HG03354 (cell line): ENCODE results near the gene PNLDC1.

Experiments
- ATAC-seq: cut with Tn5 transposase; IDR thresholded peaks from one replicate; pipeline ENCODE4 v1.9.1; 2021; ENCODE audit warnings: mild to moderate bottlenecking; ENCODE audit not compliant: unreplicated experiment, poor library complexity, severe bottlenecking

Gene PNLDC1, protein sequence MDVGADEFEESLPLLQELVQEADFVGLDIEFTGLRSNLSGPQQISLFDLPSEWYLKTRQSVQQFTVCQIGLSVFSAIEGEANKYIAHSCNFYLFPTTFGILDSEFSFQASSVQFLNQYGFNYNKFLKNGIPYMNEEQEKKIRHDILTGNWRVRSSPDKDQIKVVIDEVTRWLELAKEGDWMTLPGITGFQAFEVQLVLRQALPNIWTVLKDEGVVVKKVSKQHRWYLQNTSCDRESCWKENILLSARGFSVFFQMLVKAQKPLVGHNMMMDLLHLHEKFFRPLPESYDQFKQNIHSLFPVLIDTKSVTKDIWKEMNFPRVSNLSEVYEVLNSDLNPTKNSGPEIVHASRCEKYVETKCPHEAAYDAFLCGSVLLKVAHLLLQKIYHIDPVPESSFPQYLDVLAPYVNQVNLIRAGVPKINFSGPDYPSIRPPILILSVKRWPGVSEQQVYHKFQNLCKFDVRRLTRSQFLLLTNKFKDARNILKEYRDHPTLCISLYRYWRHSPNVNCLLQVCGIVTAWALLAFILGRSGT

DNA sequence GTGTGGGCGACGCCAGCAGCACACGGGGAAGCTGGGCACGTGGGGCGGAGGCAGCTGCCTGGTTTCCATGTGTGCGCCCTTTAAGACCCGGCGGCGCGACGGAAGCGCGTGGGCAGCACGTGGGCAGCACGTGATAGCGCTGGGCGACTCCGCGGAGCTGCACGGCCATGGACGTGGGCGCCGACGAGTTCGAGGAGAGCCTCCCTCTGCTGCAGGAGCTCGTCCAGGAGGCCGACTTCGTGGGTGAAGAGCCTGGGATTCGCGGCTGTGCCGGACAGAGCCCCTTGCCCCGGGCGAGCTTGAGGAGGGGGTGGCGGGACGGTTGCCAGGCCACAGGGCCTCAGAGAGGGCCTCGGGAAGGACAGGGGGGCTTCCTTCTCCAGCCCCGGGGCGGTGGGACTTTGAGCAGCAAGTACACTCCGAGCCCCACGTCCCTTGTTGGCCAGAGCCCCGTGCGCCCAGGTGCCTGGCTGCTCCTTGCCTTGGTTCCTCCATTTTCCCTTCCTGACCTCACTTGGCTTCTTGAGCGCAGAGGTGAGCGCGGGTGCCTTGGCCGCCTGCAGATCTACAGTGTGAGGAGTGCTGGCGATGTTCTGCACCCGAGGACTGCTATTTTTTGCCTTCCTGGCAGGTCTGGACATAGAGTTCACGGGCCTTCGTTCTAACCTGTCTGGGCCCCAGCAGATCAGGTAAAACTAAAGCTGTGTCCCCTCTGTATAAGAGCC is at the start of gene PNLDC1:
Gene PNLDC1, plus strand, starts transcription at position 136 of the 725 bp plus-strand sequence. Its CDS starts 32 bp downstream, at position 168.
- ATAC-seq: no peak

DNA sequence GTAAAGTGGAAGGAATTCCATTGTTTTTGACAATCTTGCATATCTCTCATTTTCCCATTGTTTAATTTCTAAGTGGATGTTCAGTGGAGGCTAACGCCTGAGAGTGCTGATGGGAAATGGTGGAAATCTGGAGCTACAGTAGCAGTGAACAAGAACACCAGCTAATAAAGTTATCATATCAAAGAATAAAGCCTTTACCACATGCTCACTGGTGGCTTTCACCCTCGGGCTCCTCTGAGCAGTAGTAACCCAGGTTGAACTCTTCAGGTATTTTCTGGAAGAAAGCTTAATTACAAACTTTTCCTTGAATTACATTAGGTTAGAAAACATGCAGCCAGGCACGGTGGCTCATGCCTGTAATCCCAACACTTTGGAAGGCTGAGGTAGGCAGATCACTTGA is 48.6 kb upstream of the PNLDC1 start:
- no peak for ATAC-seq

DNA sequence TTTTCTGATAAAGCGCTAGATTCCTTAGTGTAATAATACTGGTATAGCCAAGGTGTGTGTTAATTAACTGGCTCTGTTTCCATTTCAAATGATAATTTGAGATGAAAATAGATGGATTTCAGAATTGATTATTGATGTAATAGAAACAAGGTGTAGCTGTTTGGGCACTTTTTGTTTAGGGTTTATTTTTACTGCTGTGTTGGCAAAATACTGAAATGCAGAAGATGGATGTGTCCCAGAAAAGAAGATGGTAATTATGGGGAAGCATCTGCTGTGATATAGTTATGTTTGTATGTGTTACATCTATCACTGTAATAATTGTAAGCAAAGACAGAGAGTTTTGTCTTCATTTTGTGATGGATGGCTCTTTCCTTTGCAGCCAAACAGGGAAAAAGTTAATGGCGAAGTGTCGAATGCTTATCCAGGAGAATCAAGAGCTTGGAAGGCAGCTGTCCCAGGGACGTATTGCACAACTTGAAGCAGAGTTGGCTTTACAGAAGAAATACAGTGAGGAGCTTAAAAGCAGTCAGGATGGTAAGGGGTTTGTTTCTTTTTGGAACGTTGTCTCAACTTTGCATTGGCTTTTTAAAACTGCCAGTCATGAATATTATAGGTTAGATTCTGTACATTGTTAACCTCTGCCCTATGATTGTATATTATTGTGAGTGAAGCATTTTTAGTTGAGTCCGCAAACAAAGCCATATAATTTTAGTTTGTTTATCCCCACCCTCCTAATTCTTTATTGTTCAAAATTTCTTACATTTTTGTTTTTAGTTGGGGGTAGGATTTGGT is 46.8 kb upstream of the PNLDC1 start:
- no peak for ATAC-seq

DNA sequence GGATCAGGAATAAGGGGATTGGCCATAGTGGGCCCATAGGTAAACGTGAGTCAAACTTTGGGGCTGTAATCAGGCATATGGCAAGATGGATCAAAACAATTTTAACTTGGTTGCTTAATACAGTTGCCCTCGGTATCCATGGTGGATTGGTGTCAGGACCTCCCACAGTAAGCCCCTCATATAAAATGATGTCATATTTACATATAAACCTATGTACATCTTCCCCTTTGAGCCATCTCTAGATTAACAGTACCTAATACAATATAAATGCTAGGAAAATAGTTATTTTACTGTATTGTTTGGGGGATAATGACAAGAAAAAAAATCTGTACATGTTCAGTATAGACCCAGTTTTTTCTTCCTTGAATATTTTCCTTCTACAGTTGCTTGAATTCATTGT is 45.7 kb upstream of the PNLDC1 start:
- ATAC-seq: no peak

DNA sequence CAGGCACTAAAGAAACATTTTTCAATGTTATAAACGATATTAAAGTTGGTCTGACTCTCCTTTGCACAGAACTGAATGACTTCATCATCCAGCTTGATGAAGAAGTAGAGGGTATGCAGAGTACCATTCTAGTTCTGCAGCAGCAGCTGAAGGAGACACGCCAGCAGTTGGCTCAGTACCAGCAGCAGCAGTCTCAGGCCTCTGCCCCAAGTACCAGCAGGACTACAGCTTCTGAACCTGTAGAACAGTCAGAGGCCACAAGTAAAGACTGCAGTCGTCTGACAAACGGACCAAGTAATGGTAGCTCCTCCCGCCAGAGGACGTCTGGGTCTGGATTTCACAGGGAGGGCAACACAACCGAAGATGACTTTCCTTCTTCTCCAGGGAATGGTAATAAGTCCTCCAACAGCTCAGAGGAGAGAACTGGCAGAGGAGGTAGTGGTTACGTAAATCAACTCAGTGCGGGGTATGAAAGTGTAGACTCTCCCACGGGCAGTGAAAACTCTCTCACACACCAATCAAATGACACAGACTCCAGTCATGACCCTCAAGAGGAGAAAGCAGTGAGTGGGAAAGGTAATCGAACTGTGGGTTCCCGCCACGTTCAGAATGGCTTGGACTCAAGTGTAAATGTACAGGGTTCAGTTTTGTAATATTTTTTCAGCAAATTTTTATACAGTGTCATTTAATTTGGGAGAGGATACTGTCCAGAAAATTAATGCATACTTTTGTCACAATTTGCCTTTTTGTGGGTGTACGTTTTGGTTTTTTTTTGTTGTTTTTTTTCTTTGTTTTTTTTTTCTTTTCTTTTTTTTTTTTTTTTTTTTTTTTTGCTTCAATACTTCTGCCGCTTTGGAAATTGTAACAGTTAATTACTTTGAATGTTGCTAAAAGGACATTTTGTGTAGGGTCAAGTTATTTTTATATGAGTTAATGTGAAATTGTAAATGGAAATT is 44.8 kb upstream of the PNLDC1 start:
- ATAC-seq: no peak

DNA sequence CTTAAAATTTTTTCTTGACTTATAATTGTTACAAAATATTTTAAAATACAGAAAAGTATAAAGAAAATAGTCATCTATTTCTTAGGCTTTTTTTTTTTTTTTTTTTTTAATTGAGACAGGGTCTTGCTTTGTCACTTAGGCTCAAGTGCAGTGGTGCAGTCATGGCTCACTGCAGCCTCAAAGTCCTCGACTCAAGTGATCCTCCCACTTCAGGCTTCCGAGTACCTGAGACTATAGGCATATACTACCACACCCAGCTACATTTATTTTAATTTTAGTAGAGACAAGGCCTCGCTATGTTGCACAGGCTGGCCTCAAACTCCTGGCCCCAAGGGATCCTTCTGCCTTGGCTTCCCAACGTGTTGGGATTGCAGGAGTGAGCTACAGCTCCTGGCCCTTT is 43.6 kb upstream of the PNLDC1 start:
- ATAC-seq: no peak

DNA sequence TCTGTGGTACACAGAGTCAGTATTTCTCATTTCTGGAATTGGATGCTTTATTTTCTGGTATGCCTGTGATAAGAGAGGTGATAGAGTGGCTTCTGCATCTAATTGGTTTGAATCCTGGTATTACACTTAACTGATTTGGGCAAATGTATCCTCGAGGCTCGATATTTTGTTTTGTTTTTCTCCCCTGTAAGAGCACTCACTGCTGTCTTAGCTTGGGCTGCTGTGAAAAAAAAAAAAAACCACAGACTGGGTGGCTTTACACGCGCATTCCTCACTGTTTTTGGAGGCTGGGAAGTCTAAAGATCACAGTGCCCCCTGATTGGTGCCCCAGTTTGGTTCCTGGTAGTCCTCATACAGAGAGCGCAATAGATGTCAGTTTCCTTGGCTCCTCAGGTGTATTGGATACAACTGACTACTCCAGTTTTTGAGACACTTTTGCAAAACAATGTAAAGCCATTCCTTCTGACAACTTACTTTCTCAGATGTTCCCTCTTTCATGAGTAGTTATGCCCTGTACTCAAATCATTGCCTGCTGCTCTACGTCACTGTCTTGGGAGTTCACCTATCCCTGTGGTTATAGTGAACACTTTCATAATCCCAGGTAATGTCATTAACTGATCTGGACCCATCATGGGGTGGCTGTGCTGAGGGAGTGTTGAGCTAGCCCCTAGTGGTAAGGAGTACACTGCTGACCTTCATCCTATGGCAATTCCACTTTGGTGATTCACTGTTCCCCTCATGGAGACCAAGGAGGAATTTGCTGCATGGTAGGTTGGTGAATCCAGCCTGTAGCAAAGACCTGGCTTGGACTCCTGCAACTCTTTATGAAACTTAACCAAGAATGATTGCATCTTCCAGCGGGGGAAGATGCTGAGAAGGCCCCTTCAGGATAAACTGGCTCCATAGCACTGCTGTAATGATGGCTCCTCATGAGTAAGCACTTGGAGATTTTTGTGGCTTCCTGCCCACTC is 41.8 kb upstream of the PNLDC1 start:
- ATAC-seq: no peak

DNA sequence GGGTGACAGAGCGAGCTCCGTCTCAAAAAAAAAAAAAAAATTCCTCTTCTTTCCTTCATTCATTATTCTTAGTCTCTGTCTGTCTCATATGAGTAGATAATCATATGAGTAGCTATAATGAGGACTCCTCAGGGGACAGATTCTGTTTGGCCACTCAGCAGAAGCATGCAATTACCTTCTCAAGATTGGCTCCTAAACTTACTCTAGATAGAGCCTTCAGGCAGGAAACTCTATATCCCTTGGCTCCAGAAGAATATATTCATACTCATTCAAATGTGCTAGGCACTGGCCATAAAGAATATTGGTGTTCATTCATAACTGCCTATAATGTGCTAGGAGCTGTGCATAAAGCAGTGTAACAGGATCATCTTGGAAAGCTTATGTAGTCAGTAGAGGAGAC is 40.4 kb upstream of the PNLDC1 start:
- no peak for ATAC-seq

DNA sequence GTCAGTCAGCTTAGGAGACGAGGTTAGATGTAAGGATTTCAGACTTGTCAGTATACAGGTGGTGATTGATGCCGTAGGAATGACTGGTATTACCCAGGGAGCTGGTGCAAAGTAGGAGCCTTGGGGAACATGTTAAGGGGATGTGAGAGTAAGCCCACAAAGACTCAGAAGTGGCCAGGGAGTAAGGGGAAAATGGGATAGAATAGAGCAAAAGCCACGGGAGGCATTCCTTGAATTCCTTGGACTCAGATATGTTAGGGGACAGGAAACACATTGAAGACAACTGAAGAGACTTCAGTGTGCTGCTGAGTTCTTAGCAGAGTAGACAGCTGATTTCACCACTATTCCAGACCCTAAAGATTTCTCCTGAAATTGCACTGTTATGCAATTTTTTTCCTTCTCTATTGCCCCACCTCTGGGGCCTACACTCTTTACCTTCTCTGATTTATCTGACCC is 39.4 kb upstream of the PNLDC1 start:
- ATAC-seq: no peak

DNA sequence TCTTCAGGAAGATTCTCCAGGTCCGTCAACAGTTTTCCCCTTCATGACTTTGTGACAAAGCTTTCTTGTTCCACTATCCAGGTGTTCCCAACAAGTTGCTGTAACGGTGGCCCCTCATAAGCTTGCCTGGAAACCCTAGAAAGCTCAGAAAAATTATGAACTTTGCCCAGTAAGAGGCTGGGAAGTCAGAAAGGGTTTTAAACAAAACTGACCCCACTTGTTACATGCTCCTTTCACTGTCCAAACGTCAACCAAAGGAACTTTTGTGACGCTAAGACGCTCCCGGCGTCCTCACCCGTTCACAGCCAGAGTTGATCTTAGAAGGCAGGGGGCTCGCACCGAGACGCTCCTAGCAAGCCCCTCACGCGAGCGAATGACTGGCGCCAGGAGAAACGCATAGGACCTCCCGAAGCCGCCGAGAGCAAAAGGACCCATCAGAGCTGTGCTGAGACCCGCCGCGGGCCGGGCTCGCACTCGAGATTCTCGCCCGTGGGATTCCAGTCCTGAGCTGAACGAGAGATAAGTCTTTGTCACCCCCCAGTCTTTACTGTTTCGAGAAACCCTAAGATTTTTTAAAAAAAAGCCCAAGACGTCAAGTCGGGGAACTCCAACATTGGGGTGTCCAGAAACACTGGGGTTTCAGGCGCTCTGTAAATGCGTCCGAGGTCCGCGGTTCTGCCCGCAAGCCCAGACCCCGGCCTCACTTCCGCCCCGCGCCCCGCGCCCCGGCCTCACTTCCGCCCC is 38.8 kb upstream of the PNLDC1 start:
- no peak for ATAC-seq

DNA sequence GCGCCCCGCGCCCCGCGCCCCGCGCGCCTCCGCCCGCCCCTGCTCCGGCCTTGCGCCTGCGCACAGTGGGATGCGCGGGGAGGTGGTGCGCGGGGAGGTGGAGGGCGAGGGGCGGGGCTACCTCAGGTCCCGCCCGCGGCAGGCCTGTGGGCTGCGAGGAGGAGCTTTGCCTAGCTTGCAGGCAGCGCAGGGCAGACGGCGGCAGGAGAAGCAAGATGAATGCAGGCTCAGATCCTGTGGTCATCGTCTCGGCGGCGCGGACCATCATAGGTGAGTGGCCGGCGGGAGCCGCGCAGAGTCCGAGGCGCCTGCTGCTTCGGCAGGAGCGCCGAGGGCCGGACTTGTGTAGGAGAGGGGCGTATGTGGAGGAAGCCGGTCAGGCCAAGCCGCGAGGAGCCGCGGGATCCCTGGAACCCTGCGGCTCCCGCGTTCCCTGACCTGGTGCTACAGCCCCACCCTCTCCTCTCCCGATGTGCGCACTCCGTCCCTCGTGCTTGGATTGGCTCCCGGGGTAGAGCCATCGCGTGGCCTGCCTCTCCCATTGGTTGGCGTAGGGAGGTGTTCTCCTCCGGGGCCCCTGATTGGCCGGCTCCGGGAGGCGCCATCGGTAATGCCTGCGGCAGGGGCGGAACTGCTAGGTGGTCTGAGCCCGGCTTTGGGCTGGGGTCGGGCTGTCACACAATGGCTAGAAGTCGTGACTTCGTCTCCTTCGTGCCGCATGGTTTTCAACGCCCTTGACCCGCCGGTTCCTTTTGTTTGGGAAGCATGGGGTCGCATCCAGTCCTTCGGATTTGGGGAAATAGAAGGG is 38.0 kb upstream of the PNLDC1 start, which contains the start of gene ACAT2:
Gene ACAT2, plus strand, starts transcription at position 173 of the 808 bp plus-strand sequence. Its CDS starts 43 bp downstream, at position 216.
- ATAC-seq: peak; percentile 98

DNA sequence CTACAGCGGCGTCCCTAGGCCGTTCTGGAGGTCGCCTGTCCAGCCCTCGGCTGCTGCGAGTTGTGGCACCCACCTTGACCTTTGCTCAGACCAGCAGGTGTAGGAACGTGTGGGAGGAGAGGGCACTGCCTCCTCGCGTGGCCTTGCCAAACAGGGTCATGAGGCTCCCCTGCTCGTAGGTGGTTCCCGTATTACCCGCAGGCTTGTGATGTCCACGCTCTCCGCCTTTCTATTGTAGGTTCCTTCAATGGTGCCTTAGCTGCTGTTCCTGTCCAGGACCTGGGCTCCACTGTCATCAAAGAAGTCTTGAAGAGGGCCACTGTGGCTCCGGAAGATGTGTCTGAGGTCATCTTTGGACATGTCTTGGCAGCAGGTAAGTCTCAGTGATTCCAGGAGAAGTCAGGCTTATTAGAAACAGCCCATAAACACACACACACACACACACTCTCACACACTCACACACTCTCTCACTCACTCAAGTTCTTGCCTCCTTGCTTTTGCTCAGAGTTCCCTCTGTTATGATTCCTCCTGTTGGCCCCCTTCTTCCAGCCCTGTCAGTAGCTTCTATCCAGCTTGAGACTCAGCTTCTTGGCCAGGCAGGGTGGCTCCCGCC is 37.3 kb upstream of the PNLDC1 start:
- ATAC-seq: peak; percentile 10

DNA sequence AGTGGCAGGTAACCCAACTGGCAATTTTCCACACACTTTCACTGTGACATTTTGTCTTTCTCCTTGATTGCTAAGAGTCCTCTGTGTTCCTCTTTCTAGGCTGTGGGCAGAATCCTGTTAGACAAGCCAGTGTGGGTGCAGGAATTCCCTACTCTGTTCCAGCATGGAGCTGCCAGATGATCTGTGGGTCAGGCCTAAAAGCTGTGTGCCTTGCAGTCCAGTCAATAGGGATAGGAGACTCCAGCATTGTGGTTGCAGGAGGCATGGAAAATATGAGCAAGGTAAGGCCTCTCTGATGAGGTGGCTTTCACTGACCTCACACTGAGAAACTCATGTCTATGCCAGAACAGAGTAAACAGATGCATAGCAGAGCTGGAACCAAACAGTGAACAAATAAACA is 33.2 kb upstream of the PNLDC1 start:
- ATAC-seq: no peak

DNA sequence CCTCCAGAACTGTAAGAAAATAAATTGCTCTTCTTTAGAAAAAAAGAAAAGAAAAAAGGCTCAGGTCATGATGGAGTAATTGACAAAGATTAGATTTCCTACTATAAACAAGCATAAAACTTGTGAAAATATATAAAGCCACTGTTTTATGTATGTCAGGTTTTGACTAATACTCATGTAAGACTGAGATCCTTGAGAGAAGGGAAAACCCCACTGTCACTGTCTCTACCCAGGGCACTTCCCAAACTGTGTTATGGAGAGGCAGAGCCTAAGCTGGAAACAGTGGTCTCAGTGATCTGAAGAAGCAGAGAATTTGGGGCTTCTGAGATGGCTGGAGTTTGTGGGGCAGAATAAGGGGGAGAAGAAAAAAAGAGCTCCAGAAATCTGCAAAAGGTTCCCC is 30.6 kb upstream of the PNLDC1 start:
- no peak for ATAC-seq

DNA sequence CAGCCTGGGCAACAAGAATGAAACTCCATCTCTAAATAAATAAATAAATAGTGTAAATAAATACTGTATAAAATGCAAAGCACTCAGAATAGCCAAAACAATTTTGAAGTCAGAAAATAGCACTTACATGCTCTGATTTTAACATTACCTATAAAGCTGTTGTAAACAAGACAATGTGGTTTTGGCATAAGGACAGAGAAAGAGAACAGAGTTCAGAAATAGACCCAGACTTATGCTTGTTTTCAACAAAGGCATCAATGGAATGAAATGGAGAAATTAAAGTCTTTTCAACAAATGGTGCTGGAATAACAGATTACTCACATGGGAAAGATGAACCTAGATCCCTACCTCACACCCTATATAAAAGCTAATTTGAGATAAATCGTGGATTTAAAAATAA is 27.9 kb upstream of the PNLDC1 start:
- no peak for ATAC-seq
